CD14-positive monocyte (primary cell): Measurements from ENCODE around the gene IPO4. TPM values are rescaled to one million over a fixed set of nuclear protein-coding genes. Genes with fewer than 3 reads are reported as not detected.
"Not testable (repeated sequence)": the region's sequence is repeated elsewhere in the genome, so short reads cannot be mapped to it uniquely, and the experiment has no call there.

ENCODE experiments used
- DNase-seq, 3 donors: peaks; one replicate each; pipeline ENCODE4 v3.0.0-alpha.2; 2011 to 2022
- H2AFZ ChIP-seq: 2 replicates; pipeline ENCODE4 v1.6.0; 2012; ENCODE audit warnings: mild to moderate bottlenecking, low read depth, low read length, inconsistent platforms; ENCODE audit not compliant: insufficient read depth, poor library complexity, severe bottlenecking
- H3K27ac ChIP-seq, 2 donors: 1 replicate in 1 of 2; 2 replicates in 1 of 2; pipeline ENCODE4 v1.5.1; 2012 to 2013; ENCODE audit warnings: low read length in 2 of 2, control low read depth in 1 of 2, inconsistent platforms in 1 of 2, low read depth in 1 of 2, mild to moderate bottlenecking in 1 of 2
- H3K27me3 ChIP-seq, 2 donors: one replicate each; pipeline versions ENCODE4 v1.6.0 to v1.6.1; 2011 to 2013; ENCODE audit warnings: low read length in 2 of 2; ENCODE audit not compliant: control insufficient read depth in 2 of 2, insufficient read depth in 2 of 2
- H3K36me3 ChIP-seq, 2 donors: replicated peaks in 1 of 2; 1 replicate in 1 of 2; 2 replicates in 1 of 2; pipeline versions ENCODE4 v1.5.1 to v1.6.1; 2012 to 2013; ENCODE audit warnings: low read length in 2 of 2, control low read depth in 1 of 2, inconsistent platforms in 1 of 2, mild to moderate bottlenecking in 1 of 2; ENCODE audit not compliant: insufficient read depth in 2 of 2, control insufficient read depth in 1 of 2
- H3K4me1 ChIP-seq, 2 donors: 1 replicate in 1 of 2; 2 replicates in 1 of 2; pipeline versions ENCODE4 v1.5.1 to v1.6.1; 2012 to 2013; ENCODE audit warnings: low read length in 2 of 2, control low read depth in 1 of 2, inconsistent platforms in 1 of 2, mild to moderate bottlenecking in 1 of 2, moderate library complexity in 1 of 2; ENCODE audit not compliant: insufficient read depth in 2 of 2, control insufficient read depth in 1 of 2
- H3K4me2 ChIP-seq: replicated peaks from 2 replicates; pipeline ENCODE3; 2012; ENCODE audit warnings: low read length, moderate library complexity, mild to moderate bottlenecking; ENCODE audit not compliant: poor library complexity, severe bottlenecking; ENCODE audit errors: extremely low read depth
- H3K4me3 ChIP-seq, 3 experiments: fragments of 200-600 bp in 1 of 3; sonication (generic) in 1 of 3; replicated peaks in 1 of 3; 1 replicate in 2 of 3; 2 replicates in 1 of 3; pipeline ENCODE4 v1.5.1; 2011 to 2013; ENCODE audit warnings: low read length in 3 of 3, mild to moderate bottlenecking in 3 of 3, control low read depth in 2 of 3, low read depth in 2 of 3, inconsistent platforms in 1 of 3, moderate library complexity in 1 of 3
- H3K79me2 ChIP-seq: 2 replicates; pipeline ENCODE4 v1.6.0; 2012; ENCODE audit warnings: mild to moderate bottlenecking, control low read depth, inconsistent platforms, low read length, moderate library complexity; ENCODE audit not compliant: insufficient read depth
- H3K9ac ChIP-seq: 2 replicates; pipeline ENCODE4 v1.6.0; 2017; ENCODE audit warnings: low read length, mild to moderate bottlenecking; ENCODE audit not compliant: insufficient read depth, poor library complexity, severe bottlenecking
- H3K9me3 ChIP-seq, 2 donors: replicated peaks in 1 of 2; 1 replicate in 1 of 2; 2 replicates in 1 of 2; pipeline versions ENCODE4 v1.5.1 to v1.6.1; 2012 to 2013; ENCODE audit warnings: low read length in 2 of 2, control low read depth in 1 of 2; ENCODE audit not compliant: control insufficient read depth in 1 of 2, insufficient read depth in 1 of 2
- H4K20me1 ChIP-seq: 2 replicates; pipeline ENCODE4 v1.6.0; 2012; ENCODE audit warnings: mild to moderate bottlenecking, low read length, control low read depth, moderate library complexity; ENCODE audit not compliant: insufficient read depth
- H3K27ac Mint-ChIP-seq, 7 donors: one replicate each; pipeline ENCODE4 v1.8.0; 2020; ENCODE audit warnings: mild to moderate bottlenecking in 7 of 7, mixed read lengths in 7 of 7, moderate library complexity in 6 of 7, inconsistent platforms in 2 of 7
- H3K27me3 Mint-ChIP-seq, 3 donors: one replicate each; pipeline ENCODE4 v1.8.0; 2021 to 2022; ENCODE audit warnings: low read depth in 3 of 3, mild to moderate bottlenecking in 3 of 3, mixed read lengths in 3 of 3, moderate library complexity in 3 of 3, inconsistent platforms in 1 of 3
- H3K36me3 Mint-ChIP-seq, 2 donors: one replicate each; pipeline ENCODE4 v1.8.0; 2020; ENCODE audit warnings: mixed read lengths in 2 of 2, inconsistent platforms in 1 of 2, mild to moderate bottlenecking in 1 of 2
- H3K4me1 Mint-ChIP-seq: one replicate; pipeline ENCODE4 v1.8.0; 2020; ENCODE audit warnings: mild to moderate bottlenecking, mixed read lengths
- H3K4me3 Mint-ChIP-seq, 2 donors: one replicate each; pipeline ENCODE4 v1.8.0; 2020; ENCODE audit warnings: mild to moderate bottlenecking in 2 of 2, mixed read lengths in 2 of 2, moderate library complexity in 1 of 2
- H3K9me3 Mint-ChIP-seq, 7 donors: one replicate each; pipeline ENCODE4 v1.8.0; 2020 to 2022; ENCODE audit warnings: mixed read lengths in 7 of 7, mild to moderate bottlenecking in 6 of 7, moderate library complexity in 6 of 7, inconsistent platforms in 2 of 7
- CTCF ChIP-seq: fragments of 200-600 bp; IDR thresholded peaks from one replicate; pipeline ENCODE4 v1.8.0; 2022; ENCODE audit warnings: antibody characterized with exemption, mild to moderate bottlenecking
- WGBS: methylation state at CpG from one replicate; pipeline ENCODE4 v1.1.5; 2013; ENCODE audit warnings: missing lambda C conversion rate; ENCODE audit not compliant: insufficient coverage; 5-methylcytosine and 5-hydroxymethylcytosine counted together
- intact Hi-C, 2 donors: fragments of 100-400 bp; cut with micrococcal nuclease; formaldehyde crosslinking; loops; one replicate each; pipeline versions ENCODE4 v1.15.0 to v1.15.1; 2023
- polyA plus RNA-seq, 3 donors: library from polyadenylated mRNA; depleted of rRNA in 1 of 3; unstranded in 2 of 3; stranded (reverse) in 1 of 3; fragments of 300-500 nt in 2 of 3; fragments of >200 nt in 1 of 3; fragmentation: Illumina TruSeq in 2 of 3; gene quantifications; 1 replicate in 2 of 3; 2 replicates in 1 of 3; pipeline ENCODE4 v1.2.3, GENCODE V29; 2012 to 2021

The IPO4 gene
- polyA plus RNA-seq, 3 donors: 4.1 to 14.2 (median 4.3) TPM

- Histone ChIP-seq H3K36me3 (peaks cover 46 to 78% of the 10 kb centered on the region in 2 donors), H3K4me3 (no peak overlapping the region)
- intact Hi-C loops: no loop called here
Observed at GRCh38 chr14:24204163-24205146, 15.8 kb upstream of the IPO4 start.

GRCh38 chr14:24203249-24203886 is 14.8 kb upstream of the IPO4 start:
- H3K27ac Mint-ChIP-seq, intact Hi-C loops, H2AFZ ChIP-seq, H3K4me2 ChIP-seq, H3K4me1 ChIP-seq, H3K4me3 Mint-ChIP-seq, H3K9ac ChIP-seq, H3K9me3 ChIP-seq, H3K27me3 ChIP-seq, H3K4me3 ChIP-seq, DNase-seq, H3K27ac ChIP-seq, H3K27me3 Mint-ChIP-seq: not testable (repeated sequence)
- peaks cover 6 to 23% (median 15%) of the 10 kb centered on the region in 7 donors for H3K9me3 Mint-ChIP-seq
- Histone ChIP-seq H4K20me1 (peaks cover 34% of the 10 kb centered on the region), H3K36me3 (peaks cover 39 to 67% of the 10 kb centered on the region in 2 donors), H3K79me2 (peaks cover 18% of the 10 kb centered on the region)
- peaks cover 71 to 84% of the 10 kb centered on the region in 2 donors for H3K36me3 Mint-ChIP-seq
- H3K4me1 Mint-ChIP-seq: peaks cover 10% of the 10 kb centered on the region
- WGBS: 100% methylated on average over 2 of the region's 16 CpGs

More at GRCh38 chr14:24204163-24205146, 15.8 kb upstream of the IPO4 start:
- H3K79me2 ChIP-seq: peaks cover 10% of the 10 kb centered on the region
- peaks cover 2% of the 10 kb centered on the region for H3K4me1 Mint-ChIP-seq
- no peaks in the 10 kb centered on the region for H3K27me3 Mint-ChIP-seq
- peaks cover 69 to 80% of the 10 kb centered on the region in 2 donors for H3K36me3 Mint-ChIP-seq
- no peak overlapping the region for H2AFZ ChIP-seq
- no peak overlapping the region for H3K4me3 Mint-ChIP-seq
- H3K4me2 ChIP-seq: no peak overlapping the region
- peaks cover 38% of the 10 kb centered on the region for H4K20me1 ChIP-seq
- H3K9ac ChIP-seq: no peak overlapping the region
- TF ChIP-seq CTCF: no peak
- DNase-seq: no peak
- no peaks in the 10 kb centered on the region for H3K4me1 ChIP-seq
- H3K9me3 Mint-ChIP-seq: peaks cover 2 to 21% (median 12%) of the 10 kb centered on the region in 7 donors
- H3K9me3 ChIP-seq: peaks cover 0 to 9% of the 10 kb centered on the region in 2 donors
- 98% methylated on average over 6 of the region's 7 CpGs for WGBS
- H3K27ac Mint-ChIP-seq: peak overlapping the region in 1 of 7 donors; percentile 15
- H3K27ac ChIP-seq: no peak overlapping the region
- H3K27me3 ChIP-seq: no peaks in the 10 kb centered on the region

GRCh38 chr14:24202538-24202937 is 13.9 kb upstream of the IPO4 start:
- peaks cover 26% of the 10 kb centered on the region for H4K20me1 ChIP-seq
- intact Hi-C loops, H3K9me3 ChIP-seq, H3K27ac ChIP-seq, H3K4me3 Mint-ChIP-seq, DNase-seq, H3K4me1 ChIP-seq, H3K9ac ChIP-seq, H3K27me3 Mint-ChIP-seq, H3K4me3 ChIP-seq, H3K27ac Mint-ChIP-seq, H2AFZ ChIP-seq, H3K27me3 ChIP-seq, H3K4me2 ChIP-seq: not testable (repeated sequence)
- Mint-ChIP-seq H3K4me1 (peaks cover 12% of the 10 kb centered on the region), H3K9me3 (peaks cover 6 to 23% (median 15%) of the 10 kb centered on the region in 7 donors), H3K36me3 (peaks cover 64 to 81% of the 10 kb centered on the region in 2 donors)
- H3K36me3 ChIP-seq: peaks cover 32 to 59% of the 10 kb centered on the region in 2 donors
- 100% methylated on average over 8 of the region's 8 CpGs for WGBS
- H3K79me2 ChIP-seq: peaks cover 20% of the 10 kb centered on the region
